ENCODE data around the gene NIPAL3.

- TF ChIP-seq CTCF (optimal IDR thresholded peaks at IDR 0.05 in 1 of 3, IDR thresholded peaks at IDR 0.05 in 1 of 3, conservative IDR thresholded peaks at IDR 0.05 in 1 of 3; ENCODE audit: extremely low read depth in 1 of 3, insufficient read depth in 2 of 3, low read length in 3 of 3): no peak
- TF ChIP-seq EZH2 (IDR thresholded peaks at IDR 0.05; ENCODE audit: low read length): no peak
Observed at GRCh38 chr1:24470592-24470991, 55.0 kb downstream of the NIPAL3 start.

Measured in keratinocyte (primary cell).